HepG2 (cell line): ENCODE data around the gene ATP8A2.

Experiments used
- BRF2 ChIP-seq: sonication (generic); formaldehyde crosslinking; IDR thresholded peaks from 2 replicates; pipeline ENCODE4 v1.8.1; 2022; ENCODE audit warnings: mild to moderate bottlenecking, missing genetic modification reagents
- CTCF ChIP-seq: sonication (generic); formaldehyde crosslinking; IDR thresholded peaks from 2 replicates; pipeline ENCODE4 v1.5.0; 2020; ENCODE audit warnings: mild to moderate bottlenecking, missing genetic modification reagents, moderate library complexity
- PATZ1 ChIP-seq: sonication (generic); formaldehyde crosslinking; IDR thresholded peaks from 2 replicates; pipeline ENCODE4 v1.4.0; 2020; ENCODE audit warnings: missing genetic modification reagents
- PAX8 ChIP-seq: sonication (generic); formaldehyde crosslinking; IDR thresholded peaks from 2 replicates; pipeline ENCODE4 v1.8.0; 2022; ENCODE audit warnings: mild to moderate bottlenecking, missing genetic modification reagents, borderline replicate concordance
- POLR2A ChIP-seq, 2 experiments: IDR thresholded peaks; 2 replicates each; pipeline ENCODE4 v1.6.1; 2011; ENCODE audit warnings: low read depth in 2 of 2, low read length in 2 of 2, mild to moderate bottlenecking in 1 of 2, moderate library complexity in 1 of 2; ENCODE audit not compliant: insufficient read depth in 1 of 2
- REPIN1 ChIP-seq: sonication (generic); formaldehyde crosslinking; IDR thresholded peaks from 2 replicates; pipeline ENCODE4 v1.8.0; 2022; ENCODE audit warnings: missing genetic modification reagents, low read depth, mild to moderate bottlenecking, borderline replicate concordance
- RNF2 ChIP-seq: fragments of 450-650 bp; conservative IDR thresholded peaks from 2 replicates; pipeline ENCODE4 v1.6.1; 2016; ENCODE audit warnings: low read depth
- TEAD3 ChIP-seq: optimal IDR thresholded peaks from 2 replicates; pipeline ENCODE3; 2016; ENCODE audit warnings: borderline replicate concordance
- ZBTB39 ChIP-seq: sonication (generic); formaldehyde crosslinking; IDR thresholded peaks from 2 replicates; pipeline ENCODE4 v1.5.0; 2020; ENCODE audit warnings: missing genetic modification reagents

- TF ChIP-seq ZBTB39 (CRISPR knock-in tag) (no peak), PAX8 (no peak), RNF2 (no peak), REPIN1 (CRISPR knock-in tag) (no peak), BRF2 (no peak), PATZ1 (CRISPR knock-in tag) (no peak), CTCF (CRISPR knock-in tag) (no peak), TEAD3 (CRISPR knock-in tag) (no peak), POLR2A (IDR thresholded peaks at IDR 0.05; ENCODE audit: insufficient read depth in 1 of 2, low read depth in 2 of 2, low read length in 2 of 2) (no peak)
These were observed 344.0 kb downstream of the ATP8A2 start for GRCh38 chr13:25715760-25716159.
